ENCODE data around the gene TNPO3.

The TNPO3 gene

GRCh38 chr7:128951296-128951695, 103.6 kb downstream of the TNPO3 start:
- POLR2A ChIA-PET: interaction anchor here (0.7 to 1.9 kb wide), 4 partner anchors 9 to 196 kb away, joined by 3 to 14 read pairs (median 3); partner anchors contain the start of gene IRF5
- no peak for DNase-seq (ENCODE audit: extremely low spot score)
- TF ChIP-seq CTCF (IDR thresholded peaks at IDR 0.05; ENCODE audit: control extremely low read depth, extremely low read depth, low read depth, missing control alignments): no peak
- CTCF ChIA-PET: interaction anchor here (1.4 to 16.2 kb wide), 2 partner anchors 7 to 12 kb away, joined by 5 to 140 read pairs; no protein-coding TSS in a partner anchor

GRCh38 chr7:128948976-128949760, 105.7 kb downstream of the TNPO3 start:
- CTCF ChIA-PET: interaction anchor here (1.3 to 16.2 kb wide), 8 partner anchors 5 to 143 kb away, joined by 3 to 140 read pairs (median 8); partner anchors contain the start of gene IRF5
- TF ChIP-seq CTCF (IDR thresholded peaks at IDR 0.05; ENCODE audit: control extremely low read depth, extremely low read depth, low read depth, missing control alignments): no peak
- POLR2A ChIA-PET: interaction anchor here (2.2 kb wide), 1 partner anchor 9 kb away, joined by 12 read pairs; no protein-coding TSS in a partner anchor
- DNase-seq (ENCODE audit: extremely low spot score): no peak

- TF ChIP-seq CTCF (IDR thresholded peaks at IDR 0.05; ENCODE audit: control extremely low read depth, extremely low read depth, low read depth, missing control alignments): no peak
- ChIA-PET CTCF (interaction anchor here (1.3 to 16.2 kb wide), 8 partner anchors 4 to 143 kb away, joined by 3 to 140 read pairs (median 8); partner anchors contain the start of gene IRF5), POLR2A (interaction anchor here (1.1 to 2.2 kb wide), 3 partner anchors 8 to 15 kb away, joined by 3 to 12 read pairs (median 4); partner anchors contain the start of gene IRF5)
- DNase-seq (ENCODE audit: extremely low spot score): no peak
These were observed 106.5 kb downstream of the TNPO3 start for GRCh38 chr7:128948312-128948973.

- no peak for TF ChIP-seq CTCF (IDR thresholded peaks at IDR 0.05; ENCODE audit: control extremely low read depth, extremely low read depth, low read depth, missing control alignments)
- CTCF ChIA-PET: interaction anchor here (1.3 to 11.8 kb wide), 7 partner anchors 9 to 144 kb away, joined by 3 to 140 read pairs (median 7); partner anchors contain the start of gene IRF5
- DNase-seq (ENCODE audit: extremely low spot score): no peak
- POLR2A ChIA-PET: interaction anchor here (0.9 to 2.2 kb wide), 4 partner anchors 8 to 107 kb away, joined by 3 to 12 read pairs (median 4); partner anchors contain the start of genes IRF5 and TNPO3
These were observed 107.1 kb downstream of the TNPO3 start for GRCh38 chr7:128947854-128948253.

GRCh38 chr7:128946936-128947830, 107.7 kb downstream of the TNPO3 start:
- peak; percentile 46 for TF ChIP-seq CTCF (IDR thresholded peaks at IDR 0.05; ENCODE audit: control extremely low read depth, extremely low read depth, low read depth, missing control alignments)
- POLR2A ChIA-PET: interaction anchor here (0.9 to 1.5 kb wide), 3 partner anchors 10 to 107 kb away, joined by 3 to 4 read pairs (median 3); partner anchors contain the start of genes IRF5 and TNPO3
- CTCF ChIA-PET: interaction anchor here (0.7 to 11.8 kb wide), 6 partner anchors 9 to 178 kb away, joined by 3 to 140 read pairs (median 6); partner anchors contain the start of gene IRF5
- no peak for DNase-seq (ENCODE audit: extremely low spot score)
